Skin of body (tissue), 2 donors: ENCODE data around the gene FLT1. TPM values are rescaled to one million over a fixed set of nuclear protein-coding genes. Genes with fewer than 3 reads are reported as not detected.

Source experiments
- DNase-seq: peaks from one replicate; lab custom pipeline; 2025; lab: John Stamatoyannopoulos, UW
- total RNA-seq: library from RNA; depleted of rRNA; stranded (reverse); fragments of >200 nt; gene quantifications from one replicate; pipeline ENCODE4 v1.2.3, GENCODE V29; 2014

Gene FLT1
- total RNA-seq, 1 donor from 2014 or later: 22.3 TPM

GRCh38 chr13:28346154-28346553, 148.8 kb downstream of the FLT1 start:
- DNase-seq: no peak

GRCh38 chr13:28344163-28344562, 150.8 kb downstream of the FLT1 start:
- DNase-seq: no peak

GRCh38 chr13:28342251-28342650, 152.7 kb downstream of the FLT1 start:
- no peak for DNase-seq

- DNase-seq: no peak
These were observed 154.6 kb downstream of the FLT1 start for GRCh38 chr13:28340272-28340793.

GRCh38 chr13:28339419-28339818, 155.5 kb downstream of the FLT1 start:
- no peak for DNase-seq

GRCh38 chr13:28338742-28339141, 156.2 kb downstream of the FLT1 start:
- DNase-seq: no peak

GRCh38 chr13:28338006-28338574, 156.8 kb downstream of the FLT1 start:
- DNase-seq: no peak

- DNase-seq: no peak
These were observed 157.5 kb downstream of the FLT1 start for GRCh38 chr13:28337166-28338005.

- DNase-seq: peak; percentile 22
These were observed 158.7 kb downstream of the FLT1 start for GRCh38 chr13:28336193-28336657.

GRCh38 chr13:28333204-28333881, 161.6 kb downstream of the FLT1 start:
- peak; percentile 3 for DNase-seq

- DNase-seq: peak; percentile 35
These were observed 165.4 kb downstream of the FLT1 start for GRCh38 chr13:28329395-28330158.

- no peak for DNase-seq
These were observed 166.7 kb downstream of the FLT1 start for GRCh38 chr13:28328271-28328607.

GRCh38 chr13:28327373-28328270, 167.3 kb downstream of the FLT1 start:
- no peak for DNase-seq

GRCh38 chr13:28326056-28326455, 168.9 kb downstream of the FLT1 start:
- no peak for DNase-seq

GRCh38 chr13:28325022-28325421, 169.9 kb downstream of the FLT1 start:
- no peak for DNase-seq

- DNase-seq: peak; percentile 13
These were observed 170.6 kb downstream of the FLT1 start for GRCh38 chr13:28324181-28324789.

GRCh38 chr13:28322256-28322905, 172.5 kb downstream of the FLT1 start:
- peak; percentile 29 for DNase-seq

- DNase-seq: no peak
These were observed 173.2 kb downstream of the FLT1 start for GRCh38 chr13:28321756-28322155.

GRCh38 chr13:28320884-28321574, 173.9 kb downstream of the FLT1 start:
- DNase-seq: no peak
